Measurements from ENCODE around the gene KRT84.

GRCh38 chr12:52350786-52351185, 34.7 kb downstream of the KRT84 start:
- TF ChIP-seq EZH2 (IDR thresholded peaks at IDR 0.05) (no peak), POLR2AphosphoS5 (IDR thresholded peaks at IDR 0.05; ENCODE audit: borderline replicate concordance, low read depth, low read length) (no peak), FOXP2 (optimal IDR thresholded peaks at IDR 0.05; ENCODE audit: control extremely low read depth, extremely low read length, insufficient read depth) (no peak)

All from SK-N-MC (cell line).